ENCODE results near the gene COL25A1.

The COL25A1 gene

GRCh38 chr4:109290918-109291317 is 11.5 kb downstream of the COL25A1 start:
- DNase-seq, result no peak

DNA sequence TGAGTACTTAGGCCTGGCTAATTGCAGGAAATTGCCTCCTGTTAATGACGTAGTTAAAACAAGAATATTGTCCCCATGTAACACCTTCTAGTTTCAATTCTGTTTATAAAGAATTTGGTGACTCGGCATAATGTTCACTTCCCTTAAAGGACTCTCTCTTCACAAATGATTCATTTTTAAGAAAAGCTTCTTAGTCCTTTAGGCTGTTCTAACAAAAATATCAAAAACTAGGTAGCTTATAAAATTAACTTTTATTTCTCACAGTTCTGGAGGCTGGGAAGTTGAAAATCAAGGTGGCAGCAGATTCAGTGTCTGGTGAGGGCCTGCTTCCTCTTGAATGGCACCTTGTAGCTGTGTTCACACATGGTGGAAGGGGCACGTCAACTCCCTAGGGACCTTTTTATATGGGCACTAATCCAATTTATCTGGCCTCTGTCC is 23.8 kb downstream of the COL25A1 start:
- no peak for DNase-seq

- no peak for DNase-seq
Observed at GRCh38 chr4:109276482-109277095, 25.9 kb downstream of the COL25A1 start.

- no peak for DNase-seq
Observed at GRCh38 chr4:109275066-109275745, 27.3 kb downstream of the COL25A1 start.

DNA sequence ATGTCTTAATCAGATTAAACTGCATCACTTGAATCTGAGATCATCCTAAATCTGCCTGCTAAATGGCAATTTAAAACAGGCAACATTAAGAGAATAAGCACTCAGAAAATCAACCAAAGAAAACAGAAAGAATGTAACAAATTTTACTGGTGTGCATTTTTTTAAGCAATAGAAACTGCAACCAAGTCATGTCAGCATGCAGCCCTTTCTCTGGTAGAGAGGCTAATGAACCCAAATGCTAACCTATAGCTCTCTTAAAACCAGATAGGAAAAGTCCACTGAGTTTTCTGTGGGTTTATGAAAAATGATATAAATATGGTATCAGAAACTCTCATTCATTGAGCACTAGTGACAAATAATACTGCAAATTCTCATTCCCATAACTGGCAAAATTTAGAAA is 35.6 kb downstream of the COL25A1 start:
- DNase-seq, result no peak

- no peak for DNase-seq
Observed at GRCh38 chr4:109266236-109266635, 36.2 kb downstream of the COL25A1 start.

DNA sequence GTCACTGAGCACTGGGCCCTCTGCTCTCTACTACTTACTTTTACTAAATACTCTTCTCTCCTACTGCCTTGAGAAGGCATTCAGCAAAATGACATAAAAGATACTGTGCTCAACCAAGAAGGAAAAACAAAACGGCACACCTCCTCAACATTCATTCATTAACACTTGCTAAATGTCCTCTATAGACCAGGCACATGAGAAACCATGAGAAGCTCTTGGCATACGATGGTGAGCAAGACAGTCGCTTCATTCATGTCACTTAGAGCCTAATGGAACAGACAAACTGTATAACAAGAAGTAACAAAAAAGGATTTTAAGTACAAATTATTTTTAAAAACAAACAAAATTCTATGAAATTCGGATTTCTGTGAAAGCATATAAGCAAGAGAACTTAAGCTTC is 38.7 kb downstream of the COL25A1 start:
- DNase-seq, result no peak

DNA sequence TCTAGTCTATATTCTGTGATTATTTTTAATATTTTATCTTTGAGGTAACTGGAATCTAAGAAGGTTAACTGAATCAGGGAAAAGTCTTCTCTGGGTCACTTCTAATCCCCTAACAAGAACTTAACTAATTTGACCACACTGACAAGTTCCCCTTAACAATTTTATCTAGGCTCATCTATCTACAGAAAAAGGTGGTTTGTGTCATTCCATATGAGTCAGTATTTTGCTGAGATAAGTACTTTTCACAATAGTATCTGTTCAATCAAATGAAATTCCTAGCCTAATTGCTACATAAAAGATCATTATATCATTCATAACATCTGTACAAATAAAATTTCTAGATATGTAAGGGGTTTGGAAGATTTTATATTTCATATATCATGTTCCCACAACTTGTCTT is 45.6 kb downstream of the COL25A1 start:
- DNase-seq, result no peak

GRCh38 chr4:109254845-109255244 is 47.6 kb downstream of the COL25A1 start:
- DNase-seq, result no peak

DNA sequence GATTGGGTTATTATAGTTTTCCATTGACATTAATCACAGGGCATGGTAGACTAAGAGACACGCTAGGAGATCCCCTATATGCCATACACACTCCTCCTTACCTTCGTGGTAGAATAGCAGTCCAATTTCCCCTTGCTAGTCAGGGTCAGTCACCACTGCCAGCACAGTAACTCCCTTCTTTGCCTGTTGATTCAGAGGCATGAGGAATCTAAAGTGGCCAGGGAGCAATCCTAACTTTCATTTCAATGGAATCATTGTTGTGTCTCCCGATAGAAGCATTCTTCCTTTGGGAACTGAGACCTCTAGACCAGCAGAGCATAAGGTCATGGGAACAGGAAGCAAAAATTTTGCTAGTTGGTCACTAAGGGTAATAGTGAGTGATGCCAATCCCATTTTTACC is 51.1 kb downstream of the COL25A1 start:
- DNase-seq, result no peak

- DNase-seq, result no peak
Observed at GRCh38 chr4:109248322-109248900, 54.0 kb downstream of the COL25A1 start.

DNA sequence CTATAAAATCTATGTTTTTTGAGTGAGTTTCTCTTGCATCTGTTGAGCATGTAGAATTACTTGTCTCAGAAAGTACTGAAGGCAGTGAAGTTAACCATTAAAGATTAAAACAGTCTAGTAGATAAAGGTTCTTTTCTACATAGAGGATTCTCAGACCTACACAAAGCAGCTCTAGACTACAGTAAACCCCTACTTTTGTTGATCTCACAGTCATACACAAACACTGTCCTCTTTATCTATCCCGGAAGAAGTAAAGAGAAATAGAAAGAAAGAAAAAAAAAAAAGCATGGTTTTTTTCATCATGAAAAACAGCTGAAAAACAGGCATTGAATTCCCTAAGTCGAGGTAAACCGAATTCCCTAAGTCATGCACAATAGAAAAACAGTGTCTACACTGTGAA is 58.6 kb downstream of the COL25A1 start:
- DNase-seq, result no peak

DNA sequence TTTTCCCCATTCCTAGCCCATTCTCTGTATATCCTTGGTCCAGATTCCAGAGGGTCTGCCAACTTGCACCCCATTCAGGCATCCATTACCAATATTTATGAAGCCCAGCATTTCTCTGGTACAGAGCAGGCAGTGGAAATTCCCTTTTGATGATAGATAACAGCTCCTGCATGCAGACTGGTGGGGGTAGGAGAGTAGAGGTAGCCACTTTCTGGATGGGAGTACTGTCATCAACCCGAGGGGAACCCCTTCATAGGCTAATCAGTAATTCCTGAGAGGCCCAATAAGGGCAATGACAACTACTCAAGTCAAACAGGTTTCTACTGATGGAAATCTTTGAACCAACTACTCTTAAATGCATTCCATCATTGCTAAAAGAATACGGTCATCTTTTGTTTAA is 63.7 kb downstream of the COL25A1 start:
- DNase-seq, result no peak

DNA sequence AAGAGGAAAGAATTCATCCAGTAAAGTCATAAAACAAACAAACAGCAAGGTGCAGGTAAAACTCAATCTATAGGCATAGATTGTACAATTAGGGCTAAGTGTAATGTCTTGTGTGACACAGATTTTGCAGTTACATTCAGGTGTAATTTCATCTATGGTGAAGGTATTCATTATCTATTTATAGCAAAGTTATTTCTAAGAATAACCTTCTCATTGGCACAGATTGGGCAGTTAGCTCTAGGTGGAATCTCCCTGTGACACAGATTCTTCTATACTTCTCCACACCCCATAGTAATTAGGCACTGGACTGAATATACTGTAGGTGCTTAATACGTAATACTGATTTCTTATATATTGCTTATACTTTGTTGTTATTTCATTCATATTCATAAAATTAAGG is 66.8 kb downstream of the COL25A1 start:
- no peak for DNase-seq

- no peak for DNase-seq
Observed at GRCh38 chr4:109234596-109234995, 67.9 kb downstream of the COL25A1 start.

GRCh38 chr4:109233570-109233969 is 68.9 kb downstream of the COL25A1 start:
- DNase-seq, result no peak

GRCh38 chr4:109232681-109233080 is 69.8 kb downstream of the COL25A1 start:
- DNase-seq, result no peak

- DNase-seq, result no peak
Observed at GRCh38 chr4:109231331-109231730, 71.1 kb downstream of the COL25A1 start.

- no peak for DNase-seq
Observed at GRCh38 chr4:109229028-109229427, 73.4 kb downstream of the COL25A1 start.

GRCh38 chr4:109218288-109218687 is 84.2 kb downstream of the COL25A1 start:
- DNase-seq, result no peak

DNA sequence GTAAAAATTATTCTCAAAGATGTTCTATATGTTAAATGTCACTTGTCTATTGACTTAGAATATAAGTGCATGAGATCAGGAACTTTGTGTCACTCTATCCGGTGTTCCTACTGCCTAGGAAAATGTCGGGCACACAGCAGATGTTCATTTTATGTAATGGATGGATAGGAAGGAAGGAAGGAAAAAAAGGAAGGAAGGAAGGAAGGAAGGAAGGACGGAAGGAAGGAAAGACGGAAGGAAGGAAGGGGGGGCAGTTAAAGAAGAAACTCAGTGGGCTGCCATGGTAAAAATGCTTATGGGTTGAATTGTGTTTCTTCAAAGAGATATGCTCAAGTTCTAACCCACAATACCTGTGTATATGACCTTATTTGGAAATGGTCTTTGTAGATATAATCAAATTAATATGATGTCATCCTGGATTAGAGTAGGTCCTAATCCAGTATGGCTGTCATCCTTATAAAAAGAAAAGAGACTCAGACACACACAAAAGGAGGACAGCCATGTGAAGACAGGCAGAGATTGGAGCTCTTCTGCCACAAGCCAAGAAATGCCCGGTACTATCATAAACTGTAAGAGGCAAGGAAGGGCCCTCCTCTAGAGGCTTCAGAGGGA is 86.3 kb downstream of the COL25A1 start:
- no peak for DNase-seq

GRCh38 chr4:109215506-109215905 is 87.0 kb downstream of the COL25A1 start:
- DNase-seq, result no peak

DNA sequence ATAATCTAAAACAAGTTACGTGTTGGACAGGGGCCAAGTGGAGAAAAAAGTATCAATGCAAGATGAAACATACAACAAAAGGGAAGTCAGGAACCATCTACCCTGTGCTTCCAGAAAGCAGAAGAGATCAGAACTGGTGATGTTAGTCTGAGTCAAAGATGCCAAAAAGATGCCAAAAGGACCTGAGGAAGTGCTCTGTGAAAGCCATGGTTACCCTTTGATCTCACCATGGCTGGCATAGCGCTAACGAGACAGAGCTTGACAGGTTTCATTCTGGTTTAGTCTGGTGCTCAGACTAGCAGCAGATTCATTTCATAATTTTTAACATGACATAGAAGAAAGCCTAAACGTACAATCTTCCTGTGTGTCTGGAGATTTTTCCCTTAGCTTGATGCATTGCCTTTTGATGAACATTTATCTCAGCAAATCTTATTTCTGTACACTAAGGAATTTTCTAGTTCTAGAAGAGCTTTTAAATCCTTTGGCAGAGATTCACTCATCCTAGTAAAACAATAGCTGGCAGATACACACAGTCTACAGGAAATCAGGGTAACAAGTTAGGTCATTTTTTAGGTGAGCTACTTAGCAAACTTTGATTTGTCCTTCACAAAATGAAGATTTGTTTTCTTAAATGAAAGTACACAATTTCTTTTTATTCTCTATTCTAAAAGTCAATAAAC is 87.7 kb downstream of the COL25A1 start:
- no peak for DNase-seq

- DNase-seq, result no peak
Observed at GRCh38 chr4:109213056-109213455, 89.4 kb downstream of the COL25A1 start.

Measured in NCI-H1092 (cell line).